ENCODE results near the gene GALNT2.

Gene GALNT2

GRCh38 chr1:230094746-230095145 is 27.7 kb downstream of the GALNT2 start:
- Histone ChIP-seq H3K36me3 (ENCODE audit: insufficient read depth, low read length) (peaks cover 94% of the 10 kb centered on the region), H3K4me3 (ENCODE audit: low read depth in 1 of 2, low read length in 2 of 2) (no peak overlapping the region), H3K9ac (ENCODE audit: low read depth, low read length) (no peak overlapping the region), H3K27ac (ENCODE audit: low read length) (peak overlapping the region; percentile 47), H3K9me3 (ENCODE audit: insufficient read depth, low read length, severe bottlenecking) (no peaks in the 10 kb centered on the region), H4K20me1 (ENCODE audit: insufficient read depth, low read length) (peaks cover 69% of the 10 kb centered on the region), H2AFZ (ENCODE audit: low read depth, low read length) (no peak overlapping the region), H3K79me2 (ENCODE audit: insufficient read depth, low read length) (peaks cover 99% of the 10 kb centered on the region), H3K27me3 (ENCODE audit: insufficient read depth, low read length, poor library complexity) (no peaks in the 10 kb centered on the region), H3K4me1 (ENCODE audit: insufficient read depth, low read length) (peaks cover 81% of the 10 kb centered on the region), H3K4me2 (ENCODE audit: insufficient read depth, low read length) (no peak overlapping the region)
- ATAC-seq (ENCODE audit: insufficient read depth, low read depth) (no peak), DNase-seq (no peak)
- TF ChIP-seq CTCF (IDR thresholded peaks at IDR 0.05; ENCODE audit: borderline replicate concordance, extremely low read depth, low read length, poor library complexity, severe bottlenecking) (no peak), EZH2 (IDR thresholded peaks at IDR 0.05; ENCODE audit: borderline replicate concordance, low read depth, low read length, severe bottlenecking) (no peak)

GRCh38 chr1:230095938-230096337 is 28.9 kb downstream of the GALNT2 start:
- peak overlapping the region; percentile 48 for H3K27ac ChIP-seq (ENCODE audit: low read length)
- H3K4me1 ChIP-seq (ENCODE audit: insufficient read depth, low read length): peaks cover 84% of the 10 kb centered on the region
- TF ChIP-seq CTCF (IDR thresholded peaks at IDR 0.05; ENCODE audit: borderline replicate concordance, extremely low read depth, low read length, poor library complexity, severe bottlenecking) (no peak), EZH2 (IDR thresholded peaks at IDR 0.05; ENCODE audit: borderline replicate concordance, low read depth, low read length, severe bottlenecking) (no peak)
- no peak overlapping the region for H2AFZ ChIP-seq (ENCODE audit: low read depth, low read length)
- no peak overlapping the region for H3K4me2 ChIP-seq (ENCODE audit: insufficient read depth, low read length)
- H3K4me3 ChIP-seq (ENCODE audit: low read depth in 1 of 2, low read length in 2 of 2): no peak overlapping the region
- H4K20me1 ChIP-seq (ENCODE audit: insufficient read depth, low read length): peaks cover 71% of the 10 kb centered on the region
- ATAC-seq (ENCODE audit: insufficient read depth, low read depth) (no peak), DNase-seq (no peak)
- H3K79me2 ChIP-seq (ENCODE audit: insufficient read depth, low read length): peaks cover 99% of the 10 kb centered on the region
- H3K9ac ChIP-seq (ENCODE audit: low read depth, low read length): no peak overlapping the region
- no peaks in the 10 kb centered on the region for H3K27me3 ChIP-seq (ENCODE audit: insufficient read depth, low read length, poor library complexity)
- H3K9me3 ChIP-seq (ENCODE audit: insufficient read depth, low read length, severe bottlenecking): no peaks in the 10 kb centered on the region
- peaks cover 90% of the 10 kb centered on the region for H3K36me3 ChIP-seq (ENCODE audit: insufficient read depth, low read length)

GRCh38 chr1:230097370-230097769 is 30.3 kb downstream of the GALNT2 start:
- Histone ChIP-seq H3K9ac (ENCODE audit: low read depth, low read length) (no peak overlapping the region), H3K27me3 (ENCODE audit: insufficient read depth, low read length, poor library complexity) (no peaks in the 10 kb centered on the region), H4K20me1 (ENCODE audit: insufficient read depth, low read length) (peaks cover 75% of the 10 kb centered on the region), H3K4me2 (ENCODE audit: insufficient read depth, low read length) (no peak overlapping the region), H3K9me3 (ENCODE audit: insufficient read depth, low read length, severe bottlenecking) (no peaks in the 10 kb centered on the region), H3K79me2 (ENCODE audit: insufficient read depth, low read length) (peaks cover 99% of the 10 kb centered on the region), H3K36me3 (ENCODE audit: insufficient read depth, low read length) (peaks cover 81% of the 10 kb centered on the region), H2AFZ (ENCODE audit: low read depth, low read length) (no peak overlapping the region), H3K4me3 (ENCODE audit: low read depth in 1 of 2, low read length in 2 of 2) (no peak overlapping the region), H3K27ac (ENCODE audit: low read length) (peak overlapping the region; percentile 73), H3K4me1 (ENCODE audit: insufficient read depth, low read length) (peaks cover 90% of the 10 kb centered on the region)
- DNase-seq (no peak), ATAC-seq (ENCODE audit: insufficient read depth, low read depth) (no peak)
- TF ChIP-seq CTCF (IDR thresholded peaks at IDR 0.05; ENCODE audit: borderline replicate concordance, extremely low read depth, low read length, poor library complexity, severe bottlenecking): no peak
- TF ChIP-seq EZH2 (IDR thresholded peaks at IDR 0.05; ENCODE audit: borderline replicate concordance, low read depth, low read length, severe bottlenecking): no peak

- Histone ChIP-seq H3K4me3 (ENCODE audit: low read depth in 1 of 2, low read length in 2 of 2) (no peak overlapping the region), H3K79me2 (ENCODE audit: insufficient read depth, low read length) (peaks cover 99% of the 10 kb centered on the region), H3K4me2 (ENCODE audit: insufficient read depth, low read length) (no peak overlapping the region; the same call in 1 of the 2 replicates), H2AFZ (ENCODE audit: low read depth, low read length) (no peak overlapping the region), H3K27ac (ENCODE audit: low read length) (peak overlapping the region; percentile 73), H3K27me3 (ENCODE audit: insufficient read depth, low read length, poor library complexity) (no peaks in the 10 kb centered on the region), H3K9ac (ENCODE audit: low read depth, low read length) (no peak overlapping the region), H3K36me3 (ENCODE audit: insufficient read depth, low read length) (peaks cover 67% of the 10 kb centered on the region), H3K9me3 (ENCODE audit: insufficient read depth, low read length, severe bottlenecking) (no peaks in the 10 kb centered on the region), H4K20me1 (ENCODE audit: insufficient read depth, low read length) (peaks cover 70% of the 10 kb centered on the region), H3K4me1 (ENCODE audit: insufficient read depth, low read length) (peaks cover 94% of the 10 kb centered on the region)
- TF ChIP-seq CTCF (IDR thresholded peaks at IDR 0.05; ENCODE audit: borderline replicate concordance, extremely low read depth, low read length, poor library complexity, severe bottlenecking) (no peak), EZH2 (IDR thresholded peaks at IDR 0.05; ENCODE audit: borderline replicate concordance, low read depth, low read length, severe bottlenecking) (no peak)
- no peak for DNase-seq
- ATAC-seq (ENCODE audit: insufficient read depth, low read depth): no peak
These were observed 31.7 kb downstream of the GALNT2 start for GRCh38 chr1:230098723-230099122.

Data from DND-41 (cell line).